Peyer's patch (tissue), 4 donors: ENCODE data around the gene CARD10.

Source experiments
- POLR2A ChIP-seq, 2 donors: fragments of 450-650 bp; IDR thresholded peaks; one replicate each; pipeline ENCODE4 v1.5.1; 2017; ENCODE audit warnings: antibody characterized with exemption in 2 of 2, mild to moderate bottlenecking in 2 of 2, moderate library complexity in 2 of 2
- TF ChIP-seq, protein P1 (sequence below), 6 experiments: fragments of 450-650 bp in 4 of 6; fragments of 200-600 bp in 2 of 6; sonication (generic) in 1 of 6; IDR thresholded peaks; one replicate each; pipeline ENCODE4 v1.5.1; 2017 to 2019; ENCODE audit warnings: antibody characterized with exemption in 6 of 6, mild to moderate bottlenecking in 3 of 6, moderate library complexity in 1 of 6

DNA sequence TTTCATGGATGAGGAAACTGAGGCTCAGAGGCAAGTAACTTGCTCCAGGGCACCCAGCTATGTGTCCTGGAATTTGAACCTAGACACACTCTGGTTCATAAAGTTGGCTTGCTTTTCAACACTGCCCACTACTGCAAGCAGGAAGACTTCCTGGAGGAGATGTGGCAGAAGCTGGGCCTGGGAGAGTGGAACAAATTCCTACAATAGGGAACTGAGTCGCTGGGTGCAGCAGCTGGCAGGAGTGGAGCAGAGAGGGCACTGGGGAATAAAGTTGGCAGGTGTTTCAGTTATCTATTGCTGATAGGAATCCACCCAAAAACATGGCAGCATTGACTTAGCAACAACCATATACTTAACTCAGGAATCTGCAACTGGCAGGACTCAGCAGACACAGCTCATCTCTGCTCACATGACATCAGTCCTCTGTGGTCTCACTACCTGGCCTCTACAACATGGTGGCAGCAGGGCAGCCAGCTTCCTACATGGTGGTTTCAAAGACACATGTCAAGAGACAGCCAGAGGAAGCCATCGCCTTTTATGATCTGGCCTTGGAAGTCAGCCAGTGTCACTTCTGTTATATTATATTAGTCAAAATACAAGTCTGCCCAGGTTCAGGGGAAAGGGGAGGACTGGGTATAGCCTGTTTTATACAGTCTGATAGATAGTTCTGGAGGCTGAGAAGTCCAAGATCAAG lies 10.6 kb upstream of the CARD10 start:
- TF ChIP-seq, protein P1, sequence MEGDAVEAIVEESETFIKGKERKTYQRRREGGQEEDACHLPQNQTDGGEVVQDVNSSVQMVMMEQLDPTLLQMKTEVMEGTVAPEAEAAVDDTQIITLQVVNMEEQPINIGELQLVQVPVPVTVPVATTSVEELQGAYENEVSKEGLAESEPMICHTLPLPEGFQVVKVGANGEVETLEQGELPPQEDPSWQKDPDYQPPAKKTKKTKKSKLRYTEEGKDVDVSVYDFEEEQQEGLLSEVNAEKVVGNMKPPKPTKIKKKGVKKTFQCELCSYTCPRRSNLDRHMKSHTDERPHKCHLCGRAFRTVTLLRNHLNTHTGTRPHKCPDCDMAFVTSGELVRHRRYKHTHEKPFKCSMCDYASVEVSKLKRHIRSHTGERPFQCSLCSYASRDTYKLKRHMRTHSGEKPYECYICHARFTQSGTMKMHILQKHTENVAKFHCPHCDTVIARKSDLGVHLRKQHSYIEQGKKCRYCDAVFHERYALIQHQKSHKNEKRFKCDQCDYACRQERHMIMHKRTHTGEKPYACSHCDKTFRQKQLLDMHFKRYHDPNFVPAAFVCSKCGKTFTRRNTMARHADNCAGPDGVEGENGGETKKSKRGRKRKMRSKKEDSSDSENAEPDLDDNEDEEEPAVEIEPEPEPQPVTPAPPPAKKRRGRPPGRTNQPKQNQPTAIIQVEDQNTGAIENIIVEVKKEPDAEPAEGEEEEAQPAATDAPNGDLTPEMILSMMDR (IDR thresholded peaks at IDR 0.05): peak in 1 of 6 experiments; percentile 1
- TF ChIP-seq POLR2A (IDR thresholded peaks at IDR 0.05): no peak
